ENCODE data around the gene TMEM35B.
"Not testable (repeated sequence)": the region's sequence is repeated elsewhere in the genome, so short reads cannot be mapped to it uniquely, and the experiment has no call there.

The TMEM35B gene

GRCh38 chr1:34984793-34985608 lies at the start of gene TMEM35B:
Gene TMEM35B, minus strand, starts transcription at chr1:34985347. Its CDS starts 42 bp downstream, at chr1:34985305.
- DNase-seq (ENCODE audit: low read depth in 1 of 2, low spot score in 1 of 2), result peak; percentile 63 to 72

DNA sequence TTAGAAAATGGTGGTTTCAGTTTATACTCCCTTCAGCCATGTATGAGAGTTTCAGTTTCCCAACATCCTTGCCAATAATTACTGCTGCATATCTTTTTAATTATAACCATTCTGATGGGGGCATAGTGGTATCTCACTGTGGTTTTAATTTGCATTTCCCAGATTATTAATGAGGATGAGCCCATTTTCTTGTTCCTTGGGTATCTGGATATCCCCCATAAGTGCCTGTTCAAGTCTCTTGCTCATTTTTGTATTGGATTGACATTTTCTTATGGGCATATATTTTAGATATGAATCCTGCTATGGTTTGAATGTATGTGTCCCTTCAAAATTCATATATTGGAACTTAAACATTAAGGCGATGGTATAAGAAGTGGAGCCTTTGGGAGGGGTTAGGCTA lies 48.2 kb upstream of the TMEM35B start:
- DNase-seq (ENCODE audit: low read depth in 1 of 2, low spot score in 1 of 2), result no peak

DNA sequence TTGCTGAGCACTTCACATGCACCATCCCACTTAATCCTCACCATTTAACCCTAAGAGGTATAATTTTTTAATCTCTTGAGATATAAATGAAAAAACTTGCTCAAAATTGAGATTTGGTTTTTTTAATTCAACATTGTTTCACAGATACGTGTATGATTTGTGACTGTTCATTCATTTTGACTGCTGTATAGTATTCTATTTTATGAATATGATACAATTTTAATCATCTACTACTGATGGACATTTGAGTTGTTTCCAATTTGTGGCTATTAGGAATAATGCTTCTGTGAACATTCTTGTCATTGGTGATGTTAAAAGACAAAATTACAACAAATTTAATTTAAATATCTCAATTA lies 47.2 kb upstream of the TMEM35B start:
- no peak for DNase-seq (ENCODE audit: low read depth in 1 of 2, low spot score in 1 of 2)

GRCh38 chr1:35030756-35031446 lies 45.8 kb upstream of the TMEM35B start:
- peak; percentile 8 to 22 for DNase-seq (ENCODE audit: low read depth in 1 of 2, low spot score in 1 of 2)

GRCh38 chr1:35030338-35030737 lies 45.2 kb upstream of the TMEM35B start:
- DNase-seq (ENCODE audit: low read depth in 1 of 2, low spot score in 1 of 2), result no peak

DNA sequence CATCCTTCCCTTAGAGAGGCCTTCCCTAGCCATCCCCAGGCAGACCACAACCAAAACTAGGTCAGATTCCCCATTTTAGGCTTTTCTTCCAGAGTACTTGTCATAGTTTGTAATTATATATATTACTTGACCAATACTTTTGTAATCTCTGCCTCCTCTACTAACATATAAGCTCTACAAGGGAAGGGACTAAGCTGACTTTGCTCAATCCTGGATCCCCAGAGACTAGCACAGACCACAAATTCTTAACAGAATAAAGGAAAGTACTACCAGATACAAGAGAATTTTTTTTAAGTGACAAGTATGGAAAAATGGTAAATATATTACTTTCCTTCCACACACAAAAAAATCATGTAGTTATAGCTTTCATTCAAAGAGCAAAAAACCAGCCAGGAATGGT lies 44.6 kb upstream of the TMEM35B start:
- no peak for DNase-seq (ENCODE audit: low read depth in 1 of 2, low spot score in 1 of 2)

- DNase-seq (ENCODE audit: low read depth in 1 of 2, low spot score in 1 of 2), result no peak
These were observed 31.3 kb upstream of the TMEM35B start for GRCh38 chr1:35016406-35016805.

DNA sequence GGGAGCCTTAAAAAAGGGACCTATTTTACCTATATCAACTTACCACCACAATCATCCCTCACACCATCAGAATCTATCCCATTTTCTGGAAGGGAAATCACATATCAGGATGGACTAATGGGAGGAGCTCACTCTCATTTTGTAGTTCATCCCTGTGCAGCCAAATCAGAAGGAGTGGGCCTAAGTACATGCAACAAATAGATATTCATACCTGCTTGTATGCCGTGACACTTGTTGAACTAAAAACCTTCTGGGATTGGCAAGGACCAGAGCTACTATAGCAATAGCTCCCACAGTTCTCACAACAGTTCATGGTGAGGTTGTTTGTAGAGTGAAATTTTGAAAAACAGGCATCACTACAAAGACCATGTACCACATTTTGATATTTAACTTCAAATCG lies 29.3 kb upstream of the TMEM35B start:
- no peak for DNase-seq (ENCODE audit: low read depth in 1 of 2, low spot score in 1 of 2)

DNA sequence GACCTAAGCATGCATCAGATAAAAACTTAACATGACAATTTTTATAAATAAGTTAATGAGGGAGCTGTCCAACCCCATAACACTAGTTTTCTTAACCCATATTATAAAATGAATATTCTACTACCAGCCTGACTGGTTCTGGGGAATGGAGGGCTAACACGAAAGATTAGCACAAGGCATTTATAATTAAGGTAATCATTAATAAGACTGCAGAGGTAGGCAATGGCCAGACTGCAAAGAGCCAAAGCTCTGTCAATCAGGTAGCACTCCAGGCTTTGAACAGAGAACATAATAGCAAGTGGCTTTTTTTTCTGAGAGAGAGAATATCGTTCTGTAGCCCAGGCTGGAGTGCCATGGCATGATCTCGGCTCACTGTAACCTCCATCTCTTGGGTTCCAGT lies 20.6 kb upstream of the TMEM35B start:
- no peak for DNase-seq (ENCODE audit: low read depth in 1 of 2, low spot score in 1 of 2)

- no peak for DNase-seq (ENCODE audit: low read depth in 1 of 2, low spot score in 1 of 2)
These were observed 16.6 kb upstream of the TMEM35B start for GRCh38 chr1:35001743-35002142.

GRCh38 chr1:34994878-34995277 lies 9.7 kb upstream of the TMEM35B start:
- DNase-seq (ENCODE audit: low read depth in 1 of 2, low spot score in 1 of 2), result no peak

GRCh38 chr1:34988581-34988980 lies 3.4 kb upstream of the TMEM35B start:
- DNase-seq (ENCODE audit: low read depth in 1 of 2, low spot score in 1 of 2), result no peak

DNA sequence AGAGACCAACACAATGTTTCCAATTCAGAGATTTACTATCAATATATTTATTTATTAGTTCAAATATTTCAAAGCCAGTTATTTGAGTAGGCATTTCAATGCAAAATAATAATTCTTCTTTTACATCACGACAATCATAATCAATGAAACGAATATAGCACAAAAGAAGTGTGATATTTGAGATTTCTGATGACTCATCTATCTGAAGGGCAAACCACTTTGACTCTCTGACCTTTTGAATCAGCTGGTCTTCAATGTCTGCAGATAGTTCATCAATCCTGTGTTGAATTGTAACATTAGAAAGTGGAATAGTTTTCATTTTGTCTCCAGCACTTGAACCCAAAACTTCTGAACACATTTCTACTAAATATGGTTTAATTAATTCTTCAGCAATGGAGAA lies 3.0 kb upstream of the TMEM35B start:
- DNase-seq (ENCODE audit: low read depth in 1 of 2, low spot score in 1 of 2), result no peak

- DNase-seq (ENCODE audit: low read depth in 1 of 2, low spot score in 1 of 2), result no peak
These were observed 1.9 kb upstream of the TMEM35B start for GRCh38 chr1:34987018-34987417.

DNA sequence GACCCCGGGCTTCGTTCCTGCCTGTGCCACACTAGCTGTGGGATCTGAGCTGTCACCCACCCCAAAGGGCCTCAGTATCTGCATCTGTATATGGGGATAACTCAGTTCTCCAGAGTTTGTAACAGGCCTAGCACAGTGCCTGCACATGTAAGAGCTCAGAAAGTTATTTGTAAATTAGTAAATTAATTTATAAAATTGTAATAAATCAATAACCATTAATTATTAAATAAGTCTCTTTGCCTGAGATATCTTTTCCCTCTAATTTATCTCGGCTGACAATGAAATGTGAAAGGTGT lies 410 bp upstream of the TMEM35B start:
- not testable (repeated sequence) for DNase-seq (ENCODE audit: low read depth in 1 of 2, low spot score in 1 of 2)

GRCh38 chr1:34984435-34984792 lies 733 bp downstream of the TMEM35B start:
- DNase-seq (ENCODE audit: low read depth in 1 of 2, low spot score in 1 of 2), result no peak

- no peak for DNase-seq (ENCODE audit: low read depth in 1 of 2, low spot score in 1 of 2)
These were observed 1.3 kb downstream of the TMEM35B start for GRCh38 chr1:34983700-34984355.

DNA sequence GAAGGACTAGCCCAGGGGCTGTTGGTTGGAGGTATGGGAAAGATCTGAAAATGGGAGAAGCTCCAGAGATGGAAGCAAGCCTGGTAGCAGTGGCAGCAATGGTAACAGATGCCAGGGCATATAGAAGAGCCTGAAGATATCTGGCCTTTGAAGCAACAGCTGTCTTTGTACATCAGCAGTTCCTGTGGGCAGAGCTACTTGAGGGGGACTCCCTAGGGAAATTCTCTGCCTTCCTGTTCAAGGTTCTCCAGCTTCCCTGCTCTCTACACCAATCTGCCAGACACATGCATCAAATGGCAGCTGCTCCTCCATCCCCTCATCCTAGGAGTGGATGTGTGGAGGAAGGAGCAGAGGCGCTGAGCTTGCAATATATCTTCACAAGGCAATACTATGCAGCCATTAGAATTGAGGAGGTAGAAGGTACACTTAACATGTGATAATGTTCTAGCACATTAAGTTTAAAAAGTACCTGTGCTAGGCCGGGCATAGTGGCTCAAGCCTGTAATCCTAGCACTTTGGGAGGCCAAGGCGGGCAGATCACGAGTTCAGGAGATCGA lies 2.2 kb downstream of the TMEM35B start:
- no peak for DNase-seq (ENCODE audit: low read depth in 1 of 2, low spot score in 1 of 2)

DNA sequence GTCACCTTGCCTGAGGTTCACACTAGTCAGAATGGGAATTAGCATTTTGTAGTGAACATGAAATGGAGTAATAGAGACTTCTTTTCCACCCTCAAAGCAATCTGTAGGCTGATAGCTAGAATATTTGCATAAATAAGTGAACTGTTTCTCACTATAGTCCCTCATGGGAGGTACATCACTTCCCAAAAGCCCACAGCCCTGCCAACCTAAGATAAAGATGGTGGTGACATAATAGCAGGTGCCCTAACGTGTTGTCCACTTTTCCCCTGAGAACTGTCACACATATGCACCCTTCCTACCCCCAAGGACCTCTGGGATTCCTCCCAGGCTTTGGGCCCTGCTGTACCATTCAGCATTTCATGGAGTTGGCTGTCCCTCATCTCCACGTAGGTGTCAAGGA lies 4.4 kb downstream of the TMEM35B start:
- DNase-seq (ENCODE audit: low read depth in 1 of 2, low spot score in 1 of 2), result no peak

DNA sequence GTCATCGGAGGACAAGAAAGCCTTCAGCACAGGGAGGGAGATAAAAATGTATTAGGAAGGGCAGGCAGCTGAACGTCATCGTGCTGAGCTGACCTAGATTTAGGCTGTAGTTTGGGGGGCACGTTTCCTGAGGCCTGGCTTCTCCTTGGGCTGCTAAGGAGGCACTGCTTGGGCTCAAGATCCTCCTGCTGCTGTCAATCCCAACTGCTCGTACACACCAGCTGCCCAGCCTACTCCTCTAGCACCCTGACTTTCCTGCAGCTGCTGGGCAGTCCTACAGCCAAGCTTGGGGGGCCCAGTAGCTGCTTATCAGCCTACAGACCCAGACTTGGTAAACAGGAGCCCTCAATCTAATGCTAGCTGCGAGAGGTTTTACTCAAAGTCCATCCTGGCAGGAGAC lies 6.2 kb downstream of the TMEM35B start:
- no peak for DNase-seq (ENCODE audit: low read depth in 1 of 2, low spot score in 1 of 2)

- no peak for DNase-seq (ENCODE audit: low read depth in 1 of 2, low spot score in 1 of 2)
These were observed 7.3 kb downstream of the TMEM35B start for GRCh38 chr1:34977858-34978257.

DNA sequence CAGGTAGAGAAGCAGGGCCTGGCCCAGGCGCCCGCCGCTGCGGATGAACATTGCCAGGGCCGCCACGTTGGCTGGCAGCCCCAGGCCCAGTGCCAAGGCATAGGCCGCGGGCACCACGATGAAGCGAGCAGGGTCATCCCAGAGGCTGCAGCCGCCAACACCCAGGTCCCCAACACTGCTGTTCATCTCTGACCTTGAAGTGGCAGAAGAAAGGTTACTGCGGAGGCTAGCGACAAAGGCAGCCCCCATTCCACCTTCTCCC lies 8.0 kb downstream of the TMEM35B start:
- no peak for DNase-seq (ENCODE audit: low read depth in 1 of 2, low spot score in 1 of 2)
